Astrocyte of the spinal cord (primary cell): ENCODE measurements around the gene B4GALNT1.

Experiments
- DNase-seq: peaks from one replicate; pipeline ENCODE4 v3.0.0; 2011; ENCODE audit warnings: low read depth, low spot score
- H3K4me3 ChIP-seq: 2 replicates; pipeline ENCODE4 v1.5.1; 2011; ENCODE audit warnings: low read depth, mild to moderate bottlenecking, low read length, moderate library complexity
- CTCF ChIP-seq: IDR thresholded peaks from 2 replicates; pipeline ENCODE4 v1.5.1; 2012; ENCODE audit warnings: low read depth, mild to moderate bottlenecking, low read length, inconsistent platforms
- in situ Hi-C: cut with HindIII; loops from 2 replicates; pipeline ENCODE4 v1.10.0; 2017; ENCODE audit warnings: low sequenced_read_pairs

Gene B4GALNT1

GRCh38 chr12:57609781-57610553 lies 23.0 kb downstream of the B4GALNT1 start:
- no peak for DNase-seq
- TF ChIP-seq CTCF, result no peak
- no peak overlapping the region for H3K4me3 ChIP-seq
- in situ Hi-C loops, result no loop called here

GRCh38 chr12:57609101-57609780 lies 23.8 kb downstream of the B4GALNT1 start:
- no peak for DNase-seq
- in situ Hi-C loops, result no loop called here

GRCh38 chr12:57607958-57608663 lies 24.9 kb downstream of the B4GALNT1 start:
- no peak overlapping the region for H3K4me3 ChIP-seq
- TF ChIP-seq CTCF, result no peak
- no peak for DNase-seq
- in situ Hi-C loops, result no loop called here

More at GRCh38 chr12:57609101-57609780, 23.8 kb downstream of the B4GALNT1 start:
- TF ChIP-seq CTCF, result no peak
- no peak overlapping the region for H3K4me3 ChIP-seq

GRCh38 chr12:57606821-57607220 lies 26.2 kb downstream of the B4GALNT1 start:
- no peak for TF ChIP-seq CTCF
- DNase-seq, result no peak
- in situ Hi-C loops, result no loop called here
- H3K4me3 ChIP-seq, result no peak overlapping the region

GRCh38 chr12:57606399-57606798 lies 26.6 kb downstream of the B4GALNT1 start:
- H3K4me3 ChIP-seq, result no peak overlapping the region
- no peak for TF ChIP-seq CTCF
- in situ Hi-C loops, result no loop called here
- no peak for DNase-seq

GRCh38 chr12:57605811-57606311 lies 27.1 kb downstream of the B4GALNT1 start:
- peak overlapping the region; percentile 80 for H3K4me3 ChIP-seq
- TF ChIP-seq CTCF, result no peak
- DNase-seq, result no peak
- in situ Hi-C loops, result no loop called here
